H9 (cell line): ENCODE results near the gene GTF2H4. TPM values are rescaled to one million over a fixed set of nuclear protein-coding genes. Genes with fewer than 3 reads are reported as not detected.
A peak's percentile ranks its signal among the peaks of the same experiment; 100 is the strongest.

ENCODE experiments used
- DNase-seq: peaks from one replicate; pipeline ENCODE4 v3.0.0-alpha.2; 2017
- H2AFZ ChIP-seq: one replicate; pipeline ENCODE4 v1.6.1; 2013; ENCODE audit warnings: mild to moderate bottlenecking, low read length, control low read depth, moderate library complexity
- H2AK5ac ChIP-seq: 2 replicates; pipeline ENCODE4 v1.6.1; 2013; ENCODE audit warnings: low read length, control low read depth, mixed read lengths; ENCODE audit not compliant: insufficient read length
- H2BK120ac ChIP-seq: one replicate; pipeline ENCODE4 v1.6.1; 2013; ENCODE audit warnings: low read depth, mild to moderate bottlenecking, low read length, control low read depth, inconsistent platforms; ENCODE audit not compliant: poor library complexity, severe bottlenecking
- H2BK12ac ChIP-seq: 2 replicates; pipeline ENCODE4 v1.6.1; 2013; ENCODE audit warnings: low read length, control low read depth, mixed read lengths, low read depth; ENCODE audit not compliant: insufficient read length
- H2BK15ac ChIP-seq: 2 replicates; pipeline ENCODE4 v1.6.1; 2013; ENCODE audit warnings: low read depth, low read length, control low read depth
- H2BK20ac ChIP-seq: one replicate; pipeline ENCODE4 v1.6.1; 2013; ENCODE audit warnings: low read depth, mild to moderate bottlenecking, low read length, control low read depth, inconsistent platforms; ENCODE audit not compliant: poor library complexity, severe bottlenecking
- H2BK5ac ChIP-seq: 2 replicates; pipeline ENCODE4 v1.6.1; 2013; ENCODE audit warnings: low read length, control low read depth, mixed read lengths; ENCODE audit not compliant: insufficient read length
- H3K14ac ChIP-seq: 2 replicates; pipeline ENCODE4 v1.6.1; 2013; ENCODE audit warnings: low read length, control low read depth; ENCODE audit not compliant: insufficient read depth
- H3K18ac ChIP-seq: 2 replicates; pipeline ENCODE4 v1.6.1; 2013; ENCODE audit warnings: low read depth, mild to moderate bottlenecking, mixed read lengths, low read length, control low read depth; ENCODE audit not compliant: insufficient read length
- H3K23ac ChIP-seq: 2 replicates; pipeline ENCODE4 v1.6.1; 2013; ENCODE audit warnings: low read length, control low read depth, mixed read lengths, low read depth; ENCODE audit not compliant: insufficient read length
- H3K23me2 ChIP-seq: 2 replicates; pipeline ENCODE4 v1.6.1; 2013; ENCODE audit warnings: low read depth, mild to moderate bottlenecking, mixed read lengths, low read length, control low read depth; ENCODE audit not compliant: insufficient read length, poor library complexity, severe bottlenecking
- H3K27ac ChIP-seq: 2 replicates; pipeline ENCODE4 v1.5.1; 2013; ENCODE audit warnings: low read length, control low read depth, mixed read lengths, low read depth; ENCODE audit not compliant: insufficient read length
- H3K27me3 ChIP-seq: 2 replicates; pipeline ENCODE4 v1.6.1; 2013; ENCODE audit warnings: low read length, control low read depth, inconsistent platforms; ENCODE audit not compliant: insufficient read depth
- H3K4ac ChIP-seq: 2 replicates; pipeline ENCODE4 v1.6.1; 2013; ENCODE audit warnings: low read depth, mild to moderate bottlenecking, control low read depth, inconsistent platforms, low read length, moderate library complexity
- H3K4me1 ChIP-seq: 2 replicates; pipeline ENCODE4 v1.6.1; 2013; ENCODE audit warnings: low read length, control low read depth, inconsistent platforms; ENCODE audit not compliant: insufficient read depth
- H3K4me2 ChIP-seq: 2 replicates; pipeline ENCODE4 v1.6.1; 2013; ENCODE audit warnings: low read length, control low read depth, mixed read lengths; ENCODE audit not compliant: insufficient read length, insufficient read depth
- H3K56ac ChIP-seq: 2 replicates; pipeline ENCODE4 v1.6.1; 2013; ENCODE audit warnings: low read depth, mild to moderate bottlenecking, mixed read lengths, low read length, control low read depth; ENCODE audit not compliant: insufficient read length
- H3K79me1 ChIP-seq: 2 replicates; pipeline ENCODE4 v1.6.1; 2013; ENCODE audit warnings: low read depth, mild to moderate bottlenecking, moderate library complexity, low read length, control low read depth, inconsistent platforms; ENCODE audit not compliant: insufficient read depth, poor library complexity, severe bottlenecking
- H3K79me2 ChIP-seq: 2 replicates; pipeline ENCODE4 v1.6.1; 2013; ENCODE audit warnings: low read length, control low read depth, inconsistent platforms; ENCODE audit not compliant: insufficient read depth
- H3K9ac ChIP-seq: 2 replicates; pipeline ENCODE4 v1.6.1; 2013; ENCODE audit warnings: low read length, control low read depth, mixed read lengths; ENCODE audit not compliant: insufficient read length; ENCODE audit errors: extremely low read depth
- H3K9me3 ChIP-seq: one replicate; pipeline ENCODE4 v1.6.1; 2013; ENCODE audit warnings: low read depth, low read length, inconsistent platforms; ENCODE audit not compliant: control insufficient read depth
- H3T11ph ChIP-seq: one replicate; pipeline ENCODE4 v1.6.1; 2013; ENCODE audit warnings: mild to moderate bottlenecking, low read length, control low read depth, inconsistent platforms
- H4K20me1 ChIP-seq: one replicate; pipeline ENCODE4 v1.6.1; 2013; ENCODE audit not compliant: control insufficient read depth, insufficient read length, insufficient read depth
- H4K5ac ChIP-seq: 2 replicates; pipeline ENCODE4 v1.6.1; 2013; ENCODE audit warnings: low read depth, mild to moderate bottlenecking, mixed read lengths, low read length, control low read depth; ENCODE audit not compliant: insufficient read length
- H4K8ac ChIP-seq: replicated peaks from 2 replicates; pipeline ENCODE4 v1.6.1; 2013; ENCODE audit warnings: low read length, control low read depth, mixed read lengths, low read depth; ENCODE audit not compliant: insufficient read length
- H4K91ac ChIP-seq: 2 replicates; pipeline ENCODE4 v1.6.1; 2013; ENCODE audit warnings: low read depth, mild to moderate bottlenecking, moderate library complexity, mixed read lengths, low read length, control low read depth; ENCODE audit not compliant: insufficient read length
- H3K27ac Mint-ChIP-seq, 3 experiments: 2 replicates in 2 of 3; 3 replicates in 1 of 3; pipeline ENCODE4 v1.8.0; 2020 to 2021; ENCODE audit warnings: mixed read lengths in 3 of 3, mild to moderate bottlenecking in 1 of 3, moderate library complexity in 1 of 3
- H3K27me3 Mint-ChIP-seq: 2 replicates; pipeline ENCODE4 v1.8.0; 2021; ENCODE audit warnings: low read depth, mild to moderate bottlenecking, moderate library complexity, mixed read lengths
- H3K36me3 Mint-ChIP-seq, 3 experiments: 2 replicates in 2 of 3; 3 replicates in 1 of 3; pipeline ENCODE4 v1.8.0; 2020 to 2021; ENCODE audit warnings: low read depth in 3 of 3, mixed read lengths in 3 of 3; ENCODE audit not compliant: insufficient read depth in 1 of 3
- H3K4me1 Mint-ChIP-seq, 2 experiments: 2 replicates each; pipeline ENCODE4 v1.8.0; 2020; ENCODE audit warnings: mixed read lengths in 2 of 2
- H3K4me3 Mint-ChIP-seq, 2 experiments: 2 replicates in 1 of 2; 3 replicates in 1 of 2; pipeline ENCODE4 v1.8.0; 2020 to 2021; ENCODE audit warnings: mild to moderate bottlenecking in 2 of 2, mixed read lengths in 2 of 2, moderate library complexity in 1 of 2
- H3K9me3 Mint-ChIP-seq, 2 experiments: 2 replicates in 1 of 2; 3 replicates in 1 of 2; pipeline ENCODE4 v1.8.0; 2020; ENCODE audit warnings: mild to moderate bottlenecking in 2 of 2, mixed read lengths in 2 of 2, moderate library complexity in 1 of 2
- CTCF ChIP-seq: fragments of 200-600 bp; sonication (generic); conservative IDR thresholded peaks from 3 replicates; pipeline ENCODE4 v1.8.0; 2021; ENCODE audit warnings: antibody characterized with exemption, mild to moderate bottlenecking
- WGBS: extraction: QIAGEN DNeasy Blood & Tissue Kit; methylation state at CpG from one replicate; pipeline ENCODE4 v1.1.7; 2013; ENCODE audit warnings: missing lambda C conversion rate, low lambda C conversion rate, mixed read lengths; ENCODE audit not compliant: insufficient read length; ENCODE audit errors: extremely low coverage; 5-methylcytosine and 5-hydroxymethylcytosine counted together
- total RNA-seq: library from RNA; stranded (reverse); gene quantifications from 2 replicates; pipeline ENCODE4 v1.2.1, GENCODE V29; 2021

Gene GTF2H4
- total RNA-seq, 1 experiment from 2014 or later = 60.8 TPM

DNA sequence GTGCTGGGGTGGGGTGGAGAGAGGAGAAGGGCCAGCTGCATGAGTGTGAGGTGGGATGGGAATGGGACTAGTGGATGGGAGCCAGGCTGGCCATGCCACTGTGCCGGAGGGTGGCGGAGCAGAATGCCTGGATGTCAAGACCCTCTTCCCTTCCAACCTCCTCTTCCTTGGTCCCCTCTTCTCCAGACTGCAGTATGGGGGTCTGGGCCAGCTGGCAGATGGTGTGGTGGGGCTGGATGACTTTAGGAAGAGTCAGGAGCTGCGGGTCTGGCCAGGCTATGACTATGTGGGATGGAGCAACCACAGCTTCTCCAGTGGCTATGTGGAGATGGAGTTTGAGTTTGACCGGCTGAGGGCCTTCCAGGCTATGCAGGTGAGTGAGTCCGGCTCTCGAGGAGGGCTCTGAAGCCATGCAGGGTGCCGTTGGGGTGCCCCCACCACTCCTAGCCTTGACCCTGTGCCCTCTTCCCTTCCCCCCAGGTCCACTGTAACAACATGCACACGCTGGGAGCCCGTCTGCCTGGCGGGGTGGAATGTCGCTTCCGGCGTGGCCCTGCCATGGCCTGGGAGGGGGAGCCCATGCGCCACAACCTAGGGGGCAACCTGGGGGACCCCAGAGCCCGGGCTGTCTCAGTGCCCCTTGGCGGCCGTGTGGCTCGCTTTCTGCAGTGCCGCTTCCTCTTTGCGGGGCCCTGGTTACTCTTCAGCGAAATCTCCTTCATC lies 16.0 kb upstream of the GTF2H4 start:
- no peaks in the 10 kb centered on the region for H3K23me2 ChIP-seq
- no peak overlapping the region for H4K5ac ChIP-seq
- H3K9me3 ChIP-seq = no peaks in the 10 kb centered on the region
- peaks cover 6% of the 10 kb centered on the region; the same call in 1 of the 2 replicates for H3K79me2 ChIP-seq
- H2BK120ac ChIP-seq = no peak overlapping the region
- peaks cover 44 to 85% (median 83%) of the 10 kb centered on the region in 3 experiments for H3K36me3 Mint-ChIP-seq
- H2BK12ac ChIP-seq = no peak overlapping the region
- H3K27ac ChIP-seq = no peak overlapping the region
- H2BK5ac ChIP-seq = no peak overlapping the region
- no peak overlapping the region for H4K91ac ChIP-seq
- H2BK15ac ChIP-seq = no peak overlapping the region
- H3K27me3 ChIP-seq = no peaks in the 10 kb centered on the region
- no peaks in the 10 kb centered on the region for H3K4me1 ChIP-seq
- H3K4me2 ChIP-seq = no peak overlapping the region
- H3K27ac Mint-ChIP-seq = peak overlapping the region in 1 of 3 experiments; percentile 41; a peak in 2 of 7 replicates
- H3K23ac ChIP-seq = no peak overlapping the region
- H2AK5ac ChIP-seq = no peak overlapping the region
- peaks cover 32 to 38% of the 10 kb centered on the region in 2 experiments for H3K4me1 Mint-ChIP-seq
- no peak overlapping the region for H3T11ph ChIP-seq
- no peak overlapping the region for H4K8ac ChIP-seq
- H3K14ac ChIP-seq = no peak overlapping the region
- no peak overlapping the region for H3K56ac ChIP-seq
- no peaks in the 10 kb centered on the region for H4K20me1 ChIP-seq
- H3K9ac ChIP-seq = no peak overlapping the region
- no peak for TF ChIP-seq CTCF
- H2BK20ac ChIP-seq = no peak overlapping the region
- H3K9me3 Mint-ChIP-seq = no peaks in the 10 kb centered on the region
- DNase-seq = peak; percentile 13
- no peaks in the 10 kb centered on the region for H3K27me3 Mint-ChIP-seq
- no peak overlapping the region for H3K4me3 Mint-ChIP-seq
- no peak overlapping the region for H3K18ac ChIP-seq
- no peak overlapping the region for H3K4ac ChIP-seq
- no CpG with 5 or more reads among the region's 21 CpGs for WGBS
- peaks cover 7% of the 10 kb centered on the region for H3K79me1 ChIP-seq
- no peak overlapping the region for H2AFZ ChIP-seq
